A673 (cell line): ENCODE measurements around the gene SLC38A5. TPM values are rescaled to one million over a fixed set of nuclear protein-coding genes. Genes with fewer than 3 reads are reported as not detected.

Experiments used
- BruUV-seq: library from RNA; stranded (reverse); fragments of 400-500 nt; replicated peaks from 2 replicates; lab custom pipeline; 2021; lab: Mats Ljungman, UMichigan
- CTCF ChIA-PET: fragments of 300-600 bp; sonication (Branson Sonifier 250); formaldehyde crosslinking; loops from one replicate; lab custom pipeline; 2022; ENCODE audit warnings: antibody characterized with exemption; lab: Charles Lee
- POLR2A ChIA-PET: fragments of 300-600 bp; sonication (Branson Sonifier 250); formaldehyde crosslinking; loops from one replicate; lab custom pipeline; 2022; ENCODE audit warnings: antibody characterized with exemption; ENCODE audit not compliant: low non-redundant PET; lab: Charles Lee
- DNase-seq: peaks from one replicate; pipeline ENCODE4 v3.0.0-alpha.2; 2015; ENCODE audit warnings: low spot score
- H3K27ac ChIP-seq: fragments of 200-600 bp; sonication (generic); 2 replicates; pipeline ENCODE4 v1.5.1; 2016; ENCODE audit warnings: mixed run types, low read depth, mild to moderate bottlenecking, mixed read lengths, antibody characterized with exemption, low read length; ENCODE audit not compliant: poor library complexity, severe bottlenecking
- H3K27me3 ChIP-seq: fragments of 200-600 bp; sonication (generic); replicated peaks from 2 replicates; pipeline ENCODE4 v1.6.1; 2017; ENCODE audit warnings: mixed run types, low read depth, mild to moderate bottlenecking, mixed read lengths, antibody characterized with exemption, low read length; ENCODE audit not compliant: insufficient read depth, poor library complexity
- H3K36me3 ChIP-seq: fragments of 200-600 bp; sonication (generic); 2 replicates; pipeline ENCODE4 v1.6.1; 2016; ENCODE audit warnings: mixed run types, mild to moderate bottlenecking, mixed read lengths, antibody characterized with exemption, low read length; ENCODE audit not compliant: insufficient read depth, poor library complexity, severe bottlenecking
- H3K4me1 ChIP-seq: fragments of 200-600 bp; sonication (generic); 2 replicates; pipeline ENCODE4 v1.6.1; 2017; ENCODE audit warnings: mixed run types, mild to moderate bottlenecking, mixed read lengths, antibody characterized with exemption, low read length; ENCODE audit not compliant: insufficient read depth, poor library complexity, severe bottlenecking
- H3K4me3 ChIP-seq: fragments of 200-600 bp; sonication (generic); 2 replicates; pipeline ENCODE4 v1.5.1; 2016; ENCODE audit warnings: low read depth, mixed run types, mild to moderate bottlenecking, mixed read lengths, low read length; ENCODE audit not compliant: poor library complexity, severe bottlenecking
- H3K9me3 ChIP-seq: fragments of 200-600 bp; sonication (generic); 2 replicates; pipeline ENCODE4 v1.6.1; 2016; ENCODE audit warnings: mixed run types, low read depth, mild to moderate bottlenecking, mixed read lengths, antibody characterized with exemption, low read length; ENCODE audit not compliant: poor library complexity, severe bottlenecking
- CTCF ChIP-seq: fragments of 300-800, 200-600 bp; sonication (generic); conservative IDR thresholded peaks from 2 replicates; pipeline ENCODE4 v1.5.1; 2017; ENCODE audit warnings: low read depth, mild to moderate bottlenecking, antibody characterized with exemption, low read length, moderate library complexity, mixed read lengths
- EZH2 ChIP-seq: fragments of 200-600 bp; sonication (generic); IDR thresholded peaks from 2 replicates; pipeline ENCODE4 v1.6.1; 2017; ENCODE audit warnings: borderline replicate concordance, low read depth, mild to moderate bottlenecking, mixed read lengths, antibody characterized with exemption, low read length; ENCODE audit not compliant: poor library complexity, severe bottlenecking
- intact Hi-C: fragments of 100-400 bp; cut with micrococcal nuclease; formaldehyde crosslinking; loops from one replicate; pipeline ENCODE4 v1.10.0; 2022; ENCODE audit not compliant: unreplicated experiment
- total RNA-seq: library from RNA; stranded (reverse); gene quantifications from 2 replicates; pipeline ENCODE4 v1.2.3, GENCODE V29; 2021

Gene SLC38A5
- total RNA-seq, 1 experiment from 2014 or later, result 112 TPM

- no peaks in the 10 kb centered on the region for H3K36me3 ChIP-seq
- H3K4me1 ChIP-seq, result no peaks in the 10 kb centered on the region
- no TSS peak for BruUV-seq
- H3K9me3 ChIP-seq, result no peaks in the 10 kb centered on the region
- intact Hi-C loops, result loop anchor here (10.0 kb wide), 1 partner anchor 414 kb away; no protein-coding TSS in a partner anchor
- no peak for DNase-seq
- no peaks in the 10 kb centered on the region for H3K27me3 ChIP-seq
- ChIA-PET POLR2A (no interaction called here), CTCF (no interaction called here)
- H3K27ac ChIP-seq, result no peak overlapping the region
- TF ChIP-seq EZH2, result no peak
- no peak for TF ChIP-seq CTCF
- no peak overlapping the region for H3K4me3 ChIP-seq
Observed at GRCh38 chrX:48498374-48498809, 28.3 kb upstream of the SLC38A5 start.

- BruUV-seq, result no TSS peak
- no peaks in the 10 kb centered on the region for H3K4me1 ChIP-seq
- no peak overlapping the region for H3K4me3 ChIP-seq
- H3K27me3 ChIP-seq, result no peaks in the 10 kb centered on the region
- no peak for TF ChIP-seq CTCF
- no peak overlapping the region for H3K27ac ChIP-seq
- ChIA-PET CTCF (no interaction called here), POLR2A (no interaction called here)
- intact Hi-C loops, result loop anchor here (10.0 kb wide), 1 partner anchor 413 kb away; no protein-coding TSS in a partner anchor
- H3K36me3 ChIP-seq, result no peaks in the 10 kb centered on the region
- H3K9me3 ChIP-seq, result no peaks in the 10 kb centered on the region
- no peak for DNase-seq
Observed at GRCh38 chrX:48497871-48498270, 27.8 kb upstream of the SLC38A5 start.

GRCh38 chrX:48496660-48497059 lies 26.6 kb upstream of the SLC38A5 start:
- TF ChIP-seq CTCF (no peak), EZH2 (no peak)
- ChIA-PET CTCF (no interaction called here), POLR2A (no interaction called here)
- DNase-seq, result no peak
- Histone ChIP-seq H3K36me3 (no peaks in the 10 kb centered on the region), H3K9me3 (no peaks in the 10 kb centered on the region), H3K4me1 (no peaks in the 10 kb centered on the region), H3K27me3 (no peaks in the 10 kb centered on the region), H3K4me3 (no peak overlapping the region), H3K27ac (no peak overlapping the region)
- BruUV-seq, result no TSS peak
- intact Hi-C loops, result loop anchor here (10.0 kb wide), 1 partner anchor 412 kb away; no protein-coding TSS in a partner anchor
